H1 (cell line): Measurements from ENCODE around the gene RALY. TPM values are rescaled to one million over a fixed set of nuclear protein-coding genes. Genes with fewer than 3 reads are reported as not detected.

Experiments used
- CTCF ChIA-PET: fragments of 300-600 bp; sonication (Branson Sonifier 250); formaldehyde crosslinking; loops from one replicate; lab custom pipeline; 2021; ENCODE audit not compliant: partially characterized antibody; lab: Charles Lee
- POLR2A ChIA-PET: fragments of 300-600 bp; sonication (Branson Sonifier 250); formaldehyde crosslinking; loops from one replicate; lab custom pipeline; 2021; ENCODE audit warnings: inconsistent platforms; ENCODE audit not compliant: partially characterized antibody; lab: Charles Lee
- DNase-seq, 2 experiments: peaks; one replicate each; pipeline versions ENCODE4 v3.0.0 to v3.0.0-alpha.2; 2010 to 2022; ENCODE audit warnings: low spot score in 2 of 2, low read depth in 1 of 2, mixed read lengths in 1 of 2
- FAIRE-seq: peaks from 2 replicates; lab custom pipeline; 2011; peaks lifted over from hg19 to GRCh38; lab: Jason Lieb, UNC
- H2AFZ ChIP-seq: 2 replicates; pipeline ENCODE4 v1.8.1; 2012; ENCODE audit warnings: low read length, inconsistent platforms
- H2AK5ac ChIP-seq: 2 replicates; pipeline ENCODE4 v1.6.1; 2013; ENCODE audit warnings: low read depth, low read length
- H2BK120ac ChIP-seq: replicated peaks from 2 replicates; pipeline ENCODE3; 2013; ENCODE audit warnings: low read depth, low read length, inconsistent platforms
- H2BK12ac ChIP-seq: 2 replicates; pipeline ENCODE4 v1.6.1; 2013; ENCODE audit warnings: low read depth, low read length
- H2BK15ac ChIP-seq: 2 replicates; pipeline ENCODE4 v1.6.1; 2013; ENCODE audit warnings: low read length
- H2BK20ac ChIP-seq: 2 replicates; pipeline ENCODE4 v1.6.1; 2013; ENCODE audit warnings: low read length
- H2BK5ac ChIP-seq: 2 replicates; pipeline ENCODE4 v1.6.1; 2013; ENCODE audit warnings: low read depth, low read length
- H3K14ac ChIP-seq: 2 replicates; pipeline ENCODE4 v1.6.1; 2013; ENCODE audit warnings: inconsistent platforms; ENCODE audit not compliant: insufficient read length
- H3K18ac ChIP-seq: 2 replicates; pipeline ENCODE4 v1.6.1; 2013; ENCODE audit warnings: low read length; ENCODE audit errors: extremely low read depth
- H3K23ac ChIP-seq: 2 replicates; pipeline ENCODE4 v1.6.1; 2013; ENCODE audit warnings: inconsistent platforms; ENCODE audit not compliant: insufficient read length
- H3K23me2 ChIP-seq: 2 replicates; pipeline ENCODE4 v1.6.1; 2013; ENCODE audit warnings: low read depth, low read length
- H3K27ac ChIP-seq: 2 replicates; pipeline ENCODE4 v1.6.1; 2011; ENCODE audit warnings: low read depth, low read length, inconsistent platforms
- H3K27me3 ChIP-seq, 4 experiments: replicated peaks in 1 of 4; 1 replicate in 1 of 4; 2 replicates in 3 of 4; pipeline versions ENCODE4 v1.6.1 to v1.8.1; 2011 to 2013; ENCODE audit warnings: low read length in 3 of 4, mild to moderate bottlenecking in 3 of 4, inconsistent platforms in 2 of 4, mixed read lengths in 2 of 4, moderate library complexity in 1 of 4; ENCODE audit not compliant: control insufficient read depth in 3 of 4, insufficient read depth in 3 of 4; ENCODE audit errors: extremely low read depth in 1 of 4
- H3K36me3 ChIP-seq, 4 experiments: 2 replicates each; pipeline versions ENCODE4 v1.6.1 to v1.8.1; 2011 to 2013; ENCODE audit warnings: mild to moderate bottlenecking in 4 of 4, low read length in 3 of 4, moderate library complexity in 2 of 4, control low read depth in 1 of 4, inconsistent platforms in 1 of 4; ENCODE audit not compliant: insufficient read depth in 4 of 4, control insufficient read depth in 2 of 4
- H3K4ac ChIP-seq: replicated peaks from 2 replicates; pipeline ENCODE3; 2013; ENCODE audit warnings: low read length, low read depth, mixed read lengths, inconsistent platforms; ENCODE audit not compliant: insufficient read length
- H3K4me1 ChIP-seq, 4 experiments: replicated peaks in 1 of 4; 1 replicate in 1 of 4; 2 replicates in 3 of 4; pipeline versions ENCODE4 v1.6.1 to v1.8.1; 2011 to 2013; ENCODE audit warnings: low read length in 3 of 4, inconsistent platforms in 2 of 4, mixed read lengths in 1 of 4; ENCODE audit not compliant: insufficient read depth in 4 of 4, control insufficient read depth in 3 of 4
- H3K4me2 ChIP-seq, 2 experiments: 2 replicates each; pipeline versions ENCODE4 v1.6.1 to v1.8.1; 2011 to 2013; ENCODE audit warnings: low read depth in 2 of 2, low read length in 2 of 2, control low read depth in 1 of 2, inconsistent platforms in 1 of 2, mild to moderate bottlenecking in 1 of 2; ENCODE audit not compliant: insufficient read depth in 1 of 2
- H3K4me3 ChIP-seq, 4 experiments: fragments of 200-600, 300-600 bp in 1 of 4; sonication (generic), shearing (Covaris generic), sonication (Bioruptor Twin) in 1 of 4; 2 replicates each; pipeline versions ENCODE4 v1.5.1 to v1.8.1; 2011 to 2016; ENCODE audit warnings: low read length in 4 of 4, low read depth in 3 of 4, control low read depth in 2 of 4, inconsistent platforms in 2 of 4, mild to moderate bottlenecking in 2 of 4, mixed read lengths in 1 of 4, moderate library complexity in 1 of 4; ENCODE audit not compliant: insufficient read depth in 2 of 4; ENCODE audit errors: extremely low read depth in 1 of 4
- H3K56ac ChIP-seq: replicated peaks from 2 replicates; pipeline ENCODE3; 2013; ENCODE audit warnings: low read depth, mild to moderate bottlenecking, mixed read lengths, low read length, inconsistent platforms; ENCODE audit not compliant: insufficient read length
- H3K79me1 ChIP-seq: 2 replicates; pipeline ENCODE4 v1.6.1; 2013; ENCODE audit warnings: low read depth, low read length, control low read depth
- H3K79me2 ChIP-seq, 2 experiments: 2 replicates each; pipeline versions ENCODE4 v1.6.1 to v1.8.1; 2012 to 2013; ENCODE audit warnings: low read length in 2 of 2, mild to moderate bottlenecking in 2 of 2, inconsistent platforms in 1 of 2; ENCODE audit not compliant: insufficient read depth in 2 of 2, control insufficient read depth in 1 of 2
- H3K9ac ChIP-seq, 4 experiments: replicated peaks in 1 of 4; 1 replicate in 1 of 4; 2 replicates in 3 of 4; pipeline versions ENCODE4 v1.6.1 to v1.8.1; 2011 to 2013; ENCODE audit warnings: low read depth in 3 of 4, low read length in 3 of 4, control low read depth in 2 of 4, mild to moderate bottlenecking in 2 of 4, moderate library complexity in 2 of 4, inconsistent platforms in 1 of 4; ENCODE audit errors: extremely low read depth in 1 of 4
- H3K9me3 ChIP-seq, 2 experiments: 2 replicates each; pipeline versions ENCODE4 v1.6.1 to v1.8.1; 2012 to 2013; ENCODE audit warnings: mild to moderate bottlenecking in 2 of 2, moderate library complexity in 2 of 2, control low read depth in 1 of 2, inconsistent platforms in 1 of 2, low read depth in 1 of 2, low read length in 1 of 2, mixed read lengths in 1 of 2; ENCODE audit not compliant: insufficient read depth in 2 of 2
- H4K20me1 ChIP-seq, 2 experiments: replicated peaks in 1 of 2; 2 replicates each; pipeline versions ENCODE3 to v1.8.1; 2011 to 2013; ENCODE audit warnings: inconsistent platforms in 2 of 2, low read length in 2 of 2, mild to moderate bottlenecking in 1 of 2; ENCODE audit not compliant: insufficient read depth in 2 of 2, control insufficient read depth in 1 of 2
- H4K5ac ChIP-seq: 2 replicates; pipeline ENCODE4 v1.6.1; 2013; ENCODE audit warnings: low read length, low read depth, mixed read lengths, inconsistent platforms; ENCODE audit not compliant: insufficient read length
- H4K8ac ChIP-seq: 2 replicates; pipeline ENCODE4 v1.8.0; 2013; ENCODE audit warnings: mild to moderate bottlenecking, moderate library complexity, low read length, inconsistent platforms; ENCODE audit not compliant: insufficient read depth; ENCODE audit errors: extremely low read depth
- H4K91ac ChIP-seq: replicated peaks from 2 replicates; pipeline ENCODE3; 2013; ENCODE audit warnings: low read length, mixed read lengths, inconsistent platforms; ENCODE audit not compliant: insufficient read length
- CTBP2 ChIP-seq: IDR thresholded peaks from 2 replicates; pipeline ENCODE4 v1.7.0; 2011; ENCODE audit warnings: borderline replicate concordance, mild to moderate bottlenecking, moderate library complexity, mixed read lengths, low read length; ENCODE audit not compliant: insufficient read depth, insufficient read length
- GABPA ChIP-seq: IDR thresholded peaks from 2 replicates; pipeline ENCODE4 v1.6.1; 2011; ENCODE audit warnings: mild to moderate bottlenecking, low read length, moderate library complexity, borderline replicate concordance; ENCODE audit not compliant: insufficient read depth
- MAFK ChIP-seq: IDR thresholded peaks from 2 replicates; pipeline ENCODE4 v1.6.1; 2012; ENCODE audit warnings: low read depth, mild to moderate bottlenecking, improper control_type of control experiment, low read length
- POLR2A ChIP-seq, 2 experiments: IDR thresholded peaks; 1 replicate in 1 of 2; 2 replicates in 1 of 2; pipeline ENCODE4 v1.6.1; 2011; ENCODE audit warnings: low read depth in 2 of 2, low read length in 2 of 2, mild to moderate bottlenecking in 2 of 2; ENCODE audit errors: control extremely low read depth in 1 of 2
- RNF2 ChIP-seq: fragments of 200-900, 300-1000 bp; sonication (generic); IDR thresholded peaks from 2 replicates; pipeline ENCODE4 v1.7.1; 2016; ENCODE audit warnings: borderline replicate concordance, low read depth, mild to moderate bottlenecking, antibody characterized with exemption, low read length; ENCODE audit not compliant: poor library complexity, severe bottlenecking; ENCODE audit errors: missing control alignments
- SAP30 ChIP-seq: fragments of 300-600 bp; sonication (generic); IDR thresholded peaks from 2 replicates; pipeline ENCODE4 v1.7.1; 2012; ENCODE audit warnings: low read length, moderate library complexity, mild to moderate bottlenecking, inconsistent platforms; ENCODE audit not compliant: insufficient read depth, insufficient replicate concordance
- SP1 ChIP-seq: IDR thresholded peaks from 2 replicates; pipeline ENCODE4 v1.6.1; 2011; ENCODE audit warnings: low read depth, low read length
- WGBS, 2 experiments: shearing (Covaris generic) in 1 of 2; methylation state at CpG; one replicate each; pipeline versions ENCODE4 v1.1.6 to v1.1.7; 2013 to 2015; ENCODE audit warnings: low lambda C conversion rate in 2 of 2, mixed read lengths in 2 of 2, inconsistent platforms in 1 of 2, low coverage in 1 of 2, missing lambda C conversion rate in 1 of 2; ENCODE audit not compliant: insufficient replicate concordance in 2 of 2, insufficient coverage in 1 of 2, insufficient read length in 1 of 2; ENCODE audit errors: extremely low coverage in 1 of 2, missing lambda C conversion rate in 1 of 2; 5-methylcytosine and 5-hydroxymethylcytosine counted together
- polyA plus RNA-seq, 7 experiments: library from polyadenylated mRNA; depleted of rRNA in 3 of 7; stranded (reverse) in 5 of 7; unstranded in 2 of 7; fragments of >200 nt in 5 of 7; fragments of 200-250 nt in 2 of 7; gene quantifications; 1 replicate in 5 of 7; 2 replicates in 1 of 7; 4 replicates in 1 of 7; pipeline versions ENCODE4 v1.2.1 to v1.2.3, GENCODE V29; 2011 to 2013; ENCODE audit warnings: missing spikeins in 2 of 7, mixed read lengths in 2 of 7
- total RNA-seq: library from RNA; stranded (reverse); fragmentation: NEBNext Ultra II Directional; extraction: Animal tissue kit (Norgen Biotek cat#: 25700); gene quantifications from 2 replicates; pipeline ENCODE4 v1.2.1, GENCODE V29; 2021
- TF ChIP-seq, protein P1 (sequence below), 3 experiments: IDR thresholded peaks; 1 replicate in 2 of 3; 2 replicates in 1 of 3; pipeline versions ENCODE4 v1.5.1 to v1.6.1; 2011; ENCODE audit warnings: low read length in 3 of 3, mild to moderate bottlenecking in 3 of 3, inconsistent platforms in 2 of 3, low read depth in 1 of 3, moderate library complexity in 1 of 3; ENCODE audit not compliant: insufficient read depth in 1 of 3; ENCODE audit errors: control extremely low read depth in 1 of 3

Gene RALY
- total and polyA plus RNA-seq, 2 of the 8 experiments (the other 6 are each of a cell fraction or from before 2014, with no cell fraction given), result 133 to 148 TPM

GRCh38 chr20:34022151-34022838 lies 28.6 kb downstream of the RALY start:
- Histone ChIP-seq H2BK15ac (no peak overlapping the region), H3K14ac (no peak overlapping the region), H3K9ac (no peak overlapping the region), H4K8ac (no peak overlapping the region), H3K56ac (no peak overlapping the region), H4K20me1 (peaks cover 10 to 35% of the 10 kb centered on the region in 2 experiments), H2BK120ac (no peak overlapping the region), H3K23me2 (no peaks in the 10 kb centered on the region; the same call in 1 of the 2 replicates), H3K9me3 (peaks cover 0 to 3% of the 10 kb centered on the region in 2 experiments; a peak in 1 of 4 replicates), H3K4me2 (no peak overlapping the region), H3K36me3 (no peaks in the 10 kb centered on the region), H3K79me2 (peaks cover 14 to 88% of the 10 kb centered on the region in 2 experiments), H4K91ac (no peak overlapping the region), H2BK5ac (no peak overlapping the region), H3K4me1 (peaks cover 2 to 15% (median 9%) of the 10 kb centered on the region in 4 experiments; a peak in 5 of 7 replicates), H3K4ac (no peak overlapping the region), H2BK12ac (no peak overlapping the region), H2AK5ac (0 out of 2 replicates have a peak overlapping the region, but pooled peaks have one; percentile 7), H3K27ac (no peak overlapping the region), H3K79me1 (peaks cover 19% of the 10 kb centered on the region), H3K27me3 (no peaks in the 10 kb centered on the region), H3K23ac (no peak overlapping the region), H2AFZ (no peak overlapping the region), H3K4me3 (no peak overlapping the region), H4K5ac (no peak overlapping the region), H2BK20ac (no peak overlapping the region), H3K18ac (no peak overlapping the region)
- POLR2A ChIA-PET, result interaction anchor here (0.5 to 1.1 kb wide), 4 partner anchors 9 to 27 kb away, joined by 3 to 4 read pairs (median 3); no protein-coding TSS in a partner anchor
- no peak for FAIRE-seq
- WGBS, 2 experiments, result 76% methylated on average over 4 of the region's 4 CpGs; no CpG with 5 or more reads in 1 of the 2 experiments
- no peak for DNase-seq
- CTCF ChIA-PET, result interaction anchor here (0.5 to 2.6 kb wide), 33 partner anchors 9 to 189 kb away, joined by 3 to 13 read pairs (median 4); partner anchors contain the start of gene RALY
- TF ChIP-seq MAFK (no peak), RNF2 (no peak), GABPA (no peak), POLR2A (IDR thresholded peaks at IDR 0.05; ENCODE audit: control extremely low read depth in 1 of 2, low read depth in 2 of 2, low read length in 2 of 2) (no peak), SAP30 (no peak), CTBP2 (no peak), SP1 (no peak)
- TF ChIP-seq, protein P1, sequence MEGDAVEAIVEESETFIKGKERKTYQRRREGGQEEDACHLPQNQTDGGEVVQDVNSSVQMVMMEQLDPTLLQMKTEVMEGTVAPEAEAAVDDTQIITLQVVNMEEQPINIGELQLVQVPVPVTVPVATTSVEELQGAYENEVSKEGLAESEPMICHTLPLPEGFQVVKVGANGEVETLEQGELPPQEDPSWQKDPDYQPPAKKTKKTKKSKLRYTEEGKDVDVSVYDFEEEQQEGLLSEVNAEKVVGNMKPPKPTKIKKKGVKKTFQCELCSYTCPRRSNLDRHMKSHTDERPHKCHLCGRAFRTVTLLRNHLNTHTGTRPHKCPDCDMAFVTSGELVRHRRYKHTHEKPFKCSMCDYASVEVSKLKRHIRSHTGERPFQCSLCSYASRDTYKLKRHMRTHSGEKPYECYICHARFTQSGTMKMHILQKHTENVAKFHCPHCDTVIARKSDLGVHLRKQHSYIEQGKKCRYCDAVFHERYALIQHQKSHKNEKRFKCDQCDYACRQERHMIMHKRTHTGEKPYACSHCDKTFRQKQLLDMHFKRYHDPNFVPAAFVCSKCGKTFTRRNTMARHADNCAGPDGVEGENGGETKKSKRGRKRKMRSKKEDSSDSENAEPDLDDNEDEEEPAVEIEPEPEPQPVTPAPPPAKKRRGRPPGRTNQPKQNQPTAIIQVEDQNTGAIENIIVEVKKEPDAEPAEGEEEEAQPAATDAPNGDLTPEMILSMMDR (IDR thresholded peaks at IDR 0.05; ENCODE audit: control extremely low read depth in 1 of 3, insufficient read depth in 1 of 3, low read depth in 1 of 3, low read length in 3 of 3), result peak in 2 of 3 experiments; percentile 43 to 48; a peak in 2 of 4 replicates
